HEK293 (cell line): ENCODE measurements around the gene CCHCR1.

Experiments
- CTCF ChIA-PET: fragments of 350-600 bp; formaldehyde crosslinking; extraction: SDS; loops from one replicate; lab custom pipeline; 2021; ENCODE audit warnings: antibody characterized with exemption; lab: Yijun Ruan, JAX
- POLR2A ChIA-PET: fragments of 300-600 bp; formaldehyde crosslinking; extraction: SDS; loops from one replicate; lab custom pipeline; 2020; ENCODE audit warnings: antibody characterized with exemption, inconsistent platforms; lab: Yijun Ruan, JAX
- H3K27ac ChIP-seq: fragments of 200-500 bp; sonication (Bioruptor generic); 2 replicates; pipeline ENCODE4 v1.5.1; 2014; ENCODE audit warnings: low read depth, low read length, control low read depth, inconsistent platforms; ENCODE audit errors: extremely low read depth
- H3K36me3 ChIP-seq, 2 experiments: fragments of 200-500 bp in 1 of 2; sonication (Bioruptor generic) in 1 of 2; 1 replicate in 1 of 2; 2 replicates in 1 of 2; pipeline ENCODE4 v1.5.1; 2014 to 2017; ENCODE audit warnings: inconsistent platforms in 2 of 2, low read length in 2 of 2; ENCODE audit not compliant: control insufficient read depth in 2 of 2, insufficient read depth in 1 of 2
- H3K4me1 ChIP-seq: fragments of 200-500 bp; sonication (Bioruptor generic); 2 replicates; pipeline ENCODE4 v1.5.1; 2014; ENCODE audit warnings: mild to moderate bottlenecking, low read length, inconsistent platforms; ENCODE audit not compliant: control insufficient read depth, insufficient read depth
- H3K4me3 ChIP-seq: 2 replicates; pipeline ENCODE4 v1.5.1; 2011; ENCODE audit warnings: low read depth, mild to moderate bottlenecking, control low read depth, low read length, moderate library complexity
- H3K9me3 ChIP-seq: fragments of 200-500 bp; sonication (Bioruptor generic); 2 replicates; pipeline ENCODE4 v1.5.1; 2014; ENCODE audit warnings: low read depth, low read length, inconsistent platforms; ENCODE audit not compliant: control insufficient read depth, insufficient read depth
- GLI2 ChIP-seq: fragments of 450-650 bp; formaldehyde crosslinking; IDR thresholded peaks from 2 replicates; pipeline ENCODE4; 2017; ENCODE audit warnings: missing biosample characterization, missing genetic modification characterization, low read depth, borderline replicate concordance
- GLI4 ChIP-seq: fragments of 450-650 bp; formaldehyde crosslinking; IDR thresholded peaks from 2 replicates; pipeline ENCODE4 v1.5.1; 2016; ENCODE audit warnings: missing biosample characterization, missing genetic modification characterization
- KLF7 ChIP-seq: fragments of 450-650 bp; formaldehyde crosslinking; IDR thresholded peaks from 2 replicates; pipeline ENCODE4 v1.5.1; 2016; ENCODE audit warnings: missing biosample characterization, missing genetic modification characterization, borderline replicate concordance
- OSR2 ChIP-seq: fragments of 450-650 bp; formaldehyde crosslinking; IDR thresholded peaks from 2 replicates; pipeline ENCODE4 v1.5.1; 2016; ENCODE audit warnings: missing biosample characterization, missing genetic modification characterization
- OVOL3 ChIP-seq: fragments of 450-650 bp; formaldehyde crosslinking; IDR thresholded peaks from 2 replicates; pipeline ENCODE4 v1.5.1; 2016; ENCODE audit warnings: missing biosample characterization, missing genetic modification characterization
- PRDM4 ChIP-seq: fragments of 450-650 bp; formaldehyde crosslinking; IDR thresholded peaks from 2 replicates; pipeline ENCODE4 v1.5.1; 2017; ENCODE audit warnings: missing biosample characterization, missing genetic modification characterization
- YY2 ChIP-seq: fragments of 450-650 bp; formaldehyde crosslinking; IDR thresholded peaks from 2 replicates; pipeline ENCODE4 v1.5.1; 2016; ENCODE audit warnings: missing biosample characterization, missing genetic modification characterization
- ZBTB10 ChIP-seq: fragments of 450-650 bp; formaldehyde crosslinking; IDR thresholded peaks from 2 replicates; pipeline ENCODE4 v1.5.1; 2016; ENCODE audit warnings: missing biosample characterization, missing genetic modification characterization
- ZBTB17 ChIP-seq: fragments of 450-650 bp; formaldehyde crosslinking; IDR thresholded peaks from 2 replicates; pipeline ENCODE4 v1.5.1; 2016; ENCODE audit warnings: missing biosample characterization, missing genetic modification characterization
- ZFHX2 ChIP-seq: fragments of 450-650 bp; formaldehyde crosslinking; conservative IDR thresholded peaks from 2 replicates; pipeline ENCODE4 v1.5.1; 2016; ENCODE audit warnings: missing biosample characterization, missing genetic modification characterization
- ZIC2 ChIP-seq: fragments of 450-650 bp; formaldehyde crosslinking; IDR thresholded peaks from 2 replicates; pipeline ENCODE4 v1.5.1; 2016; ENCODE audit warnings: missing biosample characterization, missing genetic modification characterization
- ZNF10 ChIP-seq: fragments of 450-650 bp; formaldehyde crosslinking; IDR thresholded peaks from 2 replicates; pipeline ENCODE4 v1.5.1; 2017; ENCODE audit warnings: missing biosample characterization, missing genetic modification characterization
- ZNF2 ChIP-seq: fragments of 450-650 bp; formaldehyde crosslinking; IDR thresholded peaks from 2 replicates; pipeline ENCODE4 v1.5.1; 2016; ENCODE audit warnings: missing biosample characterization, missing genetic modification characterization
- ZNF214 ChIP-seq: fragments of 450-650 bp; formaldehyde crosslinking; IDR thresholded peaks from 2 replicates; pipeline ENCODE4 v1.5.1; 2017; ENCODE audit warnings: missing biosample characterization, mild to moderate bottlenecking, missing genetic modification characterization, borderline replicate concordance
- ZNF433 ChIP-seq: fragments of 450-650 bp; formaldehyde crosslinking; IDR thresholded peaks from 2 replicates; pipeline ENCODE4 v1.5.1; 2016; ENCODE audit warnings: missing biosample characterization, missing genetic modification characterization, low read depth
- ZNF561 ChIP-seq: fragments of 450-650 bp; IDR thresholded peaks from 2 replicates; pipeline ENCODE4 v1.5.1; 2018; ENCODE audit warnings: missing biosample characterization, missing genetic modification characterization, borderline replicate concordance
- ZNF580 ChIP-seq: fragments of 450-650 bp; formaldehyde crosslinking; IDR thresholded peaks from 2 replicates; pipeline ENCODE4 v1.5.1; 2016; ENCODE audit warnings: missing biosample characterization, missing genetic modification characterization
- ZNF596 ChIP-seq: fragments of 450-650 bp; IDR thresholded peaks from 2 replicates; pipeline ENCODE4 v1.5.0; 2018; ENCODE audit warnings: missing biosample characterization, mild to moderate bottlenecking, missing genetic modification characterization, moderate library complexity
- ZNF776 ChIP-seq: fragments of 450-650 bp; formaldehyde crosslinking; IDR thresholded peaks from 2 replicates; pipeline ENCODE4 v1.5.0; 2017; ENCODE audit warnings: missing biosample characterization, missing genetic modification characterization, borderline replicate concordance
- ZNF843 ChIP-seq: fragments of 450-650 bp; formaldehyde crosslinking; IDR thresholded peaks from 2 replicates; pipeline ENCODE4 v1.5.1; 2016; ENCODE audit warnings: missing biosample characterization, missing genetic modification characterization
- ZSCAN5A ChIP-seq: fragments of 450-650 bp; formaldehyde crosslinking; IDR thresholded peaks from 2 replicates; pipeline ENCODE4 v1.5.1; 2016; ENCODE audit warnings: missing biosample characterization, missing genetic modification characterization

The CCHCR1 gene

GRCh38 chr6:31157513-31158139 is at the start of gene CCHCR1 (continued):
- TF ChIP-seq ZNF433 (tag by site-specific recombination) (no peak), ZNF843 (tag by site-specific recombination) (0 out of 2 replicates have a peak, but pooled peaks have one; percentile 23), OVOL3 (tag by site-specific recombination) (no peak)

- H3K27ac ChIP-seq = no peak overlapping the region
- no peak overlapping the region for H3K4me3 ChIP-seq
- no peaks in the 10 kb centered on the region for H3K36me3 ChIP-seq
- ChIA-PET POLR2A (no interaction called here), CTCF (interaction anchor here (0.5 to 1.1 kb wide), 3 partner anchors 13 to 161 kb away, joined by 3 to 4 read pairs (median 3); no protein-coding TSS in a partner anchor)
- H3K4me1 ChIP-seq = peaks cover 6% of the 10 kb centered on the region
- H3K9me3 ChIP-seq = no peaks in the 10 kb centered on the region
- TF ChIP-seq ZNF596 (tag by site-specific recombination) (no peak), GLI2 (tag by site-specific recombination) (no peak), ZNF776 (tag by site-specific recombination) (no peak), PRDM4 (no peak), ZBTB10 (tag by site-specific recombination) (no peak), ZNF10 (tag by site-specific recombination) (no peak), ZSCAN5A (no peak), ZFHX2 (no peak), OSR2 (tag by site-specific recombination) (no peak), ZNF580 (tag by site-specific recombination) (no peak), GLI4 (tag by site-specific recombination) (no peak), KLF7 (tag by site-specific recombination) (no peak), ZIC2 (tag by site-specific recombination) (no peak), ZNF214 (tag by site-specific recombination) (no peak), YY2 (tag by site-specific recombination) (no peak), ZBTB17 (tag by site-specific recombination) (no peak), ZNF2 (tag by site-specific recombination) (no peak), ZNF561 (tag by site-specific recombination) (no peak)
Observed at GRCh38 chr6:31205638-31206037, 48.0 kb upstream of the CCHCR1 start.
